Natural killer cell (primary cell): ENCODE data around the gene ENDOV. TPM values are rescaled to one million over a fixed set of nuclear protein-coding genes. Genes with fewer than 3 reads are reported as not detected.
A peak's percentile ranks its signal among the peaks of the same experiment; 100 is the strongest.

ENCODE experiments used
- ATAC-seq, 3 donors: fragments of 150-1000 bp in 2 of 3; fragments of 200-7000 bp in 1 of 3; cut with Tn5 transposase; 1 replicate in 1 of 3; 2 replicates in 2 of 3; pipeline ENCODE4 v1.10.0; 2021; ENCODE audit warnings: mild to moderate bottlenecking in 2 of 3, moderate library complexity in 2 of 3
- DNase-seq, 2 donors: peaks; one replicate each; pipeline versions ENCODE4 v3.0.0 to v3.0.0-alpha.2; 2013 to 2021; ENCODE audit warnings: mixed read lengths in 1 of 2
- H3K27ac ChIP-seq: one replicate; pipeline ENCODE4 v1.5.1; 2013; ENCODE audit warnings: mild to moderate bottlenecking, low read length
- H3K27me3 ChIP-seq: one replicate; pipeline ENCODE4 v1.6.1; 2013; ENCODE audit warnings: low read length; ENCODE audit not compliant: control insufficient read depth, insufficient read depth
- H3K36me3 ChIP-seq: one replicate; pipeline ENCODE4 v1.6.1; 2013; ENCODE audit warnings: low read length; ENCODE audit not compliant: control insufficient read depth, insufficient read depth
- H3K4me1 ChIP-seq: one replicate; pipeline ENCODE4 v1.6.1; 2013; ENCODE audit warnings: low read length; ENCODE audit not compliant: control insufficient read depth, insufficient read depth
- H3K4me3 ChIP-seq: one replicate; pipeline ENCODE4 v1.5.1; 2013; ENCODE audit warnings: low read length
- H3K9me3 ChIP-seq: one replicate; pipeline ENCODE4 v1.6.1; 2013; ENCODE audit warnings: low read length; ENCODE audit not compliant: control insufficient read depth, insufficient read depth
- H3K27ac Mint-ChIP-seq, 2 donors: one replicate each; pipeline ENCODE4 v1.8.0; 2022; ENCODE audit warnings: mild to moderate bottlenecking in 2 of 2, mixed read lengths in 2 of 2, moderate library complexity in 1 of 2
- H3K27me3 Mint-ChIP-seq, 2 donors: one replicate each; pipeline ENCODE4 v1.8.0; 2022; ENCODE audit warnings: low read depth in 2 of 2, mixed read lengths in 2 of 2
- H3K36me3 Mint-ChIP-seq: one replicate; pipeline ENCODE4 v1.8.0; 2022; ENCODE audit warnings: mixed read lengths
- H3K4me1 Mint-ChIP-seq, 2 donors: one replicate each; pipeline ENCODE4 v1.8.0; 2022; ENCODE audit warnings: mixed read lengths in 2 of 2
- H3K4me3 Mint-ChIP-seq: one replicate; pipeline ENCODE4 v1.8.0; 2022; ENCODE audit warnings: mild to moderate bottlenecking, moderate library complexity, mixed read lengths
- H3K9me3 Mint-ChIP-seq, 2 donors: one replicate each; pipeline ENCODE4 v1.8.0; 2022; ENCODE audit warnings: mixed read lengths in 2 of 2
- WGBS: methylation state at CpG from one replicate; pipeline ENCODE4 v1.1.7; 2013; ENCODE audit warnings: missing lambda C conversion rate; ENCODE audit not compliant: insufficient coverage; 5-methylcytosine and 5-hydroxymethylcytosine counted together
- intact Hi-C: fragments of 100-400 bp; cut with micrococcal nuclease; formaldehyde crosslinking; loops from one replicate; pipeline ENCODE4 v1.14.2; 2022
- total RNA-seq, 4 donors: library from RNA; stranded (reverse); fragments of 120-200 nt in 1 of 4; gene quantifications; one replicate each; pipeline versions ENCODE4 v1.2.3 to v1.2.4, GENCODE V29; 2013 to 2022
- TF ChIP-seq, protein P1 (sequence below): fragments of 200-600 bp; IDR thresholded peaks from one replicate; pipeline ENCODE4 v1.8.0; 2022; ENCODE audit warnings: antibody characterized with exemption

Gene ENDOV
- total RNA-seq, 3 donors from 2014 or later (not counting 1 experiment from before 2014, with no cell fraction given) = 17.7 to 24.9 (median 18.8) TPM

DNA sequence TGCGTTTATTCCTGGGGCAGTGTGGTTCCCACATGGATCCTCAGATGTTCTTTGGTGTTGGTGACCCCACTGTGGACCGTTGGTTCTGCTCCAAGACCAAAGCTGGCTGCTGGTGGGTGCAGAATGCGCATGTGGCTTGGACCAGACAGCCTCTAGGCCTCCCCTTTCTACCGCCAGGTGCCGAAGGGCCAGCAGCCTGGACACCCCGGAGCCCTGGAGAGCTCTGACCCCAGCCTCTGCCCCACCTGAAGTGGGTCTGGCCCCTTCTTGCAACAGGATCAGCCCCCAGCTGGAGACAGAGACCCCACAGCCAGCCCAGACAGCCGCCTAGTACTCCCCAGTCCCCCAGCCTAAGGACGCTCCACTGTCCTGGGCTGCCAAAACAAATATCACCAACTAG is 43.0 kb downstream of the ENDOV start:
- H3K36me3 ChIP-seq = no peaks in the 10 kb centered on the region
- Mint-ChIP-seq H3K36me3 (no peaks in the 10 kb centered on the region), H3K27ac (peak overlapping the region in 1 of 2 donors; percentile 67), H3K4me3 (peak overlapping the region; percentile 31), H3K27me3 (peaks cover 15 to 18% of the 10 kb centered on the region in 2 donors), H3K9me3 (no peaks in the 10 kb centered on the region), H3K4me1 (peaks cover 26% of the 10 kb centered on the region in 2 donors)
- no peak for ATAC-seq
- no peaks in the 10 kb centered on the region for H3K27me3 ChIP-seq
- no peak overlapping the region for H3K4me3 ChIP-seq
- TF ChIP-seq, protein P1, sequence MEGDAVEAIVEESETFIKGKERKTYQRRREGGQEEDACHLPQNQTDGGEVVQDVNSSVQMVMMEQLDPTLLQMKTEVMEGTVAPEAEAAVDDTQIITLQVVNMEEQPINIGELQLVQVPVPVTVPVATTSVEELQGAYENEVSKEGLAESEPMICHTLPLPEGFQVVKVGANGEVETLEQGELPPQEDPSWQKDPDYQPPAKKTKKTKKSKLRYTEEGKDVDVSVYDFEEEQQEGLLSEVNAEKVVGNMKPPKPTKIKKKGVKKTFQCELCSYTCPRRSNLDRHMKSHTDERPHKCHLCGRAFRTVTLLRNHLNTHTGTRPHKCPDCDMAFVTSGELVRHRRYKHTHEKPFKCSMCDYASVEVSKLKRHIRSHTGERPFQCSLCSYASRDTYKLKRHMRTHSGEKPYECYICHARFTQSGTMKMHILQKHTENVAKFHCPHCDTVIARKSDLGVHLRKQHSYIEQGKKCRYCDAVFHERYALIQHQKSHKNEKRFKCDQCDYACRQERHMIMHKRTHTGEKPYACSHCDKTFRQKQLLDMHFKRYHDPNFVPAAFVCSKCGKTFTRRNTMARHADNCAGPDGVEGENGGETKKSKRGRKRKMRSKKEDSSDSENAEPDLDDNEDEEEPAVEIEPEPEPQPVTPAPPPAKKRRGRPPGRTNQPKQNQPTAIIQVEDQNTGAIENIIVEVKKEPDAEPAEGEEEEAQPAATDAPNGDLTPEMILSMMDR = no peak
- H3K9me3 ChIP-seq = no peaks in the 10 kb centered on the region
- H3K4me1 ChIP-seq = peaks cover 42% of the 10 kb centered on the region
- no peak overlapping the region for H3K27ac ChIP-seq
- no peak for DNase-seq
- intact Hi-C loops = no loop called here
- 88% methylated on average over 8 of the region's 8 CpGs for WGBS

DNA sequence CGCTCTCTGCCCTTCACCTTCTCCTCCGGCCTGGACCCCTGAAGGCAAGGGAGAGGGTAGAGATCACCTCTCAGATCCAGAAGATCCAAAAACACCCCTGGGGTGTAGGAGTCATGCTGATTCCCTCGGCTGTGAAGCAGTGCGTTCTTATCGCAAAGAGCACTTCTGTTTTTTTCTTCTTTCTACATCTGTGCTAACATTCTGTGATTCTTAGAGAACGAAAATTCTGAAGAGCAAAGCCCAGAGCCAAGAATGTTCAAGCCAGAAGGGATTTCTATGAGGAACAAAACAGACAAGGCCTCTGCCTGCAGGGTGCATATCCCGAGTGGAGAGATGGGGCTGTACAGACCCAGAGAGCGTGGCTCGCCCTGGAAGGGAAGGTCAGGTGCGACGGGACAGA is 44.3 kb downstream of the ENDOV start:
- Histone ChIP-seq H3K36me3 (no peaks in the 10 kb centered on the region), H3K4me3 (no peak overlapping the region), H3K27ac (no peak overlapping the region), H3K27me3 (no peaks in the 10 kb centered on the region), H3K4me1 (peaks cover 36% of the 10 kb centered on the region), H3K9me3 (no peaks in the 10 kb centered on the region)
- no peaks in the 10 kb centered on the region for H3K36me3 Mint-ChIP-seq
- no peak for DNase-seq
- H3K27ac Mint-ChIP-seq = no peak overlapping the region
- intact Hi-C loops = no loop called here
- H3K9me3 Mint-ChIP-seq = no peaks in the 10 kb centered on the region
- 88% methylated on average over 11 of the region's 11 CpGs for WGBS
- peaks cover 15 to 18% of the 10 kb centered on the region in 2 donors for H3K27me3 Mint-ChIP-seq
- TF ChIP-seq, protein P1 = no peak
- no peak for ATAC-seq
- peaks cover 16 to 18% of the 10 kb centered on the region in 2 donors for H3K4me1 Mint-ChIP-seq
- H3K4me3 Mint-ChIP-seq = peak overlapping the region; percentile 7

DNA sequence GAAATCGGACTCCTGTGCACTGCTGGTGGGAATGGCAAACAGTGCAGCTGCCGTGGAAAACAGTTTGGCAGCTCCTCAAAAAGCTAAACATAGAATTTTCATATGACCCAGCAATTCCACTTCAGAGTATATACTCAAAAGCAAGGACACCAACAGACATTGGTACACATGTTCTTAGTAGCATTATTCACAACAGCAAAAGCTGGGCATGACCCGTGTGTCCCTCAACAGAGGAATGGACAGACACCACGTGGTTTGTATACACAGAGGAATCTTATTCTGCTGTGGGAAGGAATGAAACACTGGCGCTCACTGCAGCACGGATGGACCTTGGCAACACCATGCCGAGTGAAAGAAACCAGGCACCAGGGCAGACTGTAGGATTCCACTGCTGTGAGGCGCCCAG is 45.5 kb downstream of the ENDOV start:
- DNase-seq = no peak
- no peak for ATAC-seq
- WGBS = 88% methylated on average over 8 of the region's 8 CpGs
- Mint-ChIP-seq H3K27me3 (peaks cover 15 to 18% of the 10 kb centered on the region in 2 donors), H3K4me1 (peaks cover 11 to 12% of the 10 kb centered on the region in 2 donors), H3K9me3 (no peaks in the 10 kb centered on the region), H3K27ac (no peak overlapping the region), H3K4me3 (no peak overlapping the region), H3K36me3 (no peaks in the 10 kb centered on the region)
- intact Hi-C loops = no loop called here
- H3K4me1 ChIP-seq = peaks cover 31% of the 10 kb centered on the region
- TF ChIP-seq, protein P1 = no peak
- H3K4me3 ChIP-seq = no peak overlapping the region
- no peak overlapping the region for H3K27ac ChIP-seq
- H3K27me3 ChIP-seq = no peaks in the 10 kb centered on the region
- H3K9me3 ChIP-seq = no peaks in the 10 kb centered on the region
- H3K36me3 ChIP-seq = no peaks in the 10 kb centered on the region

DNA sequence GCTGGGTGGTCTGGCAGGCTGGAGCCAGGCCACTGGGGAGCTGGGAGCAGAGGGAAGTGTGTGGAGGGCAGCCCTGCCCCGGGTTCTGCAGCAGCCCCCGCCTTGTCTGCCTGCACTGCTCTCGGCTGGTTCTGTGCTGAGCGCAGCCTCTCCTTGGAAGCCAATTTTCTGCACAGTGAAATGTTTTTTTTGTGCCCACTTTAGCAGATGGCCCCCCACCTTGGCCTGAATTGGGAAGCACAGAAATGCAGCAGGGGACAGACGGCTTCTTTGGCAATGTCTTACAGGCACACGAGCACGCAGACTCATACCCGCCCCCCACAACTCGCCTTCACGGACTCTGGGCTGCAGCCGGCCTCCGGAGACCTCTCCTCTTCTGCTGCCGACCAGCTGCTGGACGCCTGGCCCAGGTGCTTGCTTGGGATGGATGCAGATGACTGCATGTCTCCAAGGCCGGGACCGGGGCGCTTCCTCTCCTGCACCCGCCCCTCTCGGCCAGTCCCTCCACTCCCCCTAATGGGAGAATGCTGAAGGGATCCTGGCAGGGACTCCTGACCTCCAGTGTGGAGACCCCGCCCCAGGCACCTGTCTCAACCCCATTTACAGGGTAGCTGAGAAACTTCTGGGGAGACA is 46.7 kb downstream of the ENDOV start:
- no peaks in the 10 kb centered on the region for H3K36me3 Mint-ChIP-seq
- intact Hi-C loops = no loop called here
- H3K27ac Mint-ChIP-seq = no peak overlapping the region
- peaks cover 7 to 11% of the 10 kb centered on the region in 2 donors for H3K4me1 Mint-ChIP-seq
- TF ChIP-seq, protein P1 = no peak
- DNase-seq (no peak), ATAC-seq (no peak)
- 72% methylated on average over 20 of the region's 20 CpGs for WGBS
- H3K9me3 Mint-ChIP-seq = no peaks in the 10 kb centered on the region
- no peaks in the 10 kb centered on the region for H3K36me3 ChIP-seq
- no peaks in the 10 kb centered on the region for H3K9me3 ChIP-seq
- H3K27me3 ChIP-seq = no peaks in the 10 kb centered on the region
- H3K27me3 Mint-ChIP-seq = peaks cover 15 to 18% of the 10 kb centered on the region in 2 donors
- H3K4me3 ChIP-seq = no peak overlapping the region
- no peak overlapping the region for H3K4me3 Mint-ChIP-seq
- no peak overlapping the region for H3K27ac ChIP-seq
- peaks cover 19% of the 10 kb centered on the region for H3K4me1 ChIP-seq
